T-helper 17 cell (primary cell): Measurements from ENCODE around the gene REEP3. TPM values are rescaled to one million over a fixed set of nuclear protein-coding genes. Genes with fewer than 3 reads are reported as not detected.
"Not testable (repeated sequence)": the region's sequence is repeated elsewhere in the genome, so short reads cannot be mapped to it uniquely, and the experiment has no call there.

ENCODE experiments used
- ATAC-seq: fragments of 150-1000 bp; cut with Tn5 transposase; 2 replicates; pipeline ENCODE4 v1.10.0; 2021; ENCODE audit warnings: mild to moderate bottlenecking, moderate library complexity
- DNase-seq, 3 donors: peaks; one replicate each; pipeline versions ENCODE4 v3.0.0 to v3.0.0-alpha.2; 2020 to 2021
- H3K9me3 ChIP-seq: one replicate; pipeline ENCODE4 v1.7.0; 2013; ENCODE audit warnings: low read length, mild to moderate bottlenecking; ENCODE audit not compliant: control insufficient read depth, poor library complexity, severe bottlenecking
- H3K27ac Mint-ChIP-seq: one replicate; pipeline ENCODE4 v1.8.0; 2022; ENCODE audit warnings: mild to moderate bottlenecking, moderate library complexity, mixed read lengths
- H3K27me3 Mint-ChIP-seq: one replicate; pipeline ENCODE4 v1.8.0; 2022; ENCODE audit warnings: mixed read lengths
- H3K36me3 Mint-ChIP-seq: one replicate; pipeline ENCODE4 v1.8.0; 2022; ENCODE audit warnings: low read depth, mixed read lengths
- H3K4me1 Mint-ChIP-seq: one replicate; pipeline ENCODE4 v1.8.0; 2022; ENCODE audit warnings: mild to moderate bottlenecking, mixed read lengths
- H3K4me3 Mint-ChIP-seq: one replicate; pipeline ENCODE4 v1.8.0; 2022; ENCODE audit warnings: mild to moderate bottlenecking, moderate library complexity, mixed read lengths
- total RNA-seq, 4 donors: library from RNA in 2 of 4; stranded (reverse) in 2 of 4; gene quantifications; one replicate each; pipeline ENCODE4 v1.2.3 and lab custom pipeline; 2022 to 2026

Gene REEP3
- total RNA-seq (10 to 100 TPM; 21.1 TPM), total RNA-seq (lab: John Stamatoyannopoulos, UW) (49.7 to 62.1 reads per million in 2 donors)

- peak in 2 of 3 donors; percentile 44 to 54 for DNase-seq
- H3K9me3 ChIP-seq, result no peaks in the 10 kb centered on the region
- H3K36me3 Mint-ChIP-seq, result peaks cover 2% of the 10 kb centered on the region
- H3K27ac Mint-ChIP-seq, result peak within 1 kb of the TSS; percentile 96
- ATAC-seq, result peak; percentile 75
- H3K27me3 Mint-ChIP-seq, result no peaks in the 10 kb centered on the region
- peaks cover 50% of the 10 kb centered on the region for H3K4me1 Mint-ChIP-seq
- peak within 1 kb of the TSS; percentile 93 for H3K4me3 Mint-ChIP-seq
Observed at GRCh38 chr10:63520500-63521415, at the start of gene REEP3. Gene REEP3 (plus strand): TSS chr10:63521401. CDS start chr10:63521546, 145 bp downstream.

GRCh38 chr10:63474488-63474887, 46.7 kb upstream of the REEP3 start:
- no peaks in the 10 kb centered on the region for H3K9me3 ChIP-seq
- H3K4me3 Mint-ChIP-seq, result no peak overlapping the region
- ATAC-seq (no peak), DNase-seq (no peak)
- H3K36me3 Mint-ChIP-seq, result no peaks in the 10 kb centered on the region
- no peak overlapping the region for H3K27ac Mint-ChIP-seq
- H3K27me3 Mint-ChIP-seq, result no peaks in the 10 kb centered on the region
- peaks cover 16% of the 10 kb centered on the region for H3K4me1 Mint-ChIP-seq

GRCh38 chr10:63477927-63478326, 43.3 kb upstream of the REEP3 start:
- Mint-ChIP-seq H3K36me3 (no peaks in the 10 kb centered on the region), H3K27me3 (no peaks in the 10 kb centered on the region)

GRCh38 chr10:63478564-63478963, 42.6 kb upstream of the REEP3 start:
- H3K36me3 Mint-ChIP-seq, result no peaks in the 10 kb centered on the region
- ATAC-seq, result no peak
- H3K9me3 ChIP-seq, result no peaks in the 10 kb centered on the region
- no peak overlapping the region for H3K4me3 Mint-ChIP-seq
- no peak overlapping the region for H3K27ac Mint-ChIP-seq
- no peak for DNase-seq
- H3K27me3 Mint-ChIP-seq, result no peaks in the 10 kb centered on the region
- H3K4me1 Mint-ChIP-seq, result peaks cover 21% of the 10 kb centered on the region

More at GRCh38 chr10:63477927-63478326, 43.3 kb upstream of the REEP3 start:
- ATAC-seq (no peak), DNase-seq (no peak)
- peak overlapping the region; percentile 14 for H3K27ac Mint-ChIP-seq
- H3K4me3 Mint-ChIP-seq, result no peak overlapping the region
- H3K4me1 Mint-ChIP-seq, result peaks cover 18% of the 10 kb centered on the region
- no peaks in the 10 kb centered on the region for H3K9me3 ChIP-seq

GRCh38 chr10:63480237-63480636, 41.0 kb upstream of the REEP3 start:
- Mint-ChIP-seq H3K36me3 (no peaks in the 10 kb centered on the region), H3K27ac (no peak overlapping the region), H3K4me3 (no peak overlapping the region), H3K27me3 (no peaks in the 10 kb centered on the region), H3K4me1 (peaks cover 25% of the 10 kb centered on the region)
- DNase-seq (no peak), ATAC-seq (no peak)
- no peaks in the 10 kb centered on the region for H3K9me3 ChIP-seq

- no peaks in the 10 kb centered on the region for H3K36me3 Mint-ChIP-seq
- no peak for ATAC-seq
Observed at GRCh38 chr10:63481815-63482421, 39.3 kb upstream of the REEP3 start.

GRCh38 chr10:63483983-63484382, 37.2 kb upstream of the REEP3 start:
- no peak for ATAC-seq
- H3K9me3 ChIP-seq, result no peaks in the 10 kb centered on the region
- no peak for DNase-seq
- H3K4me1 Mint-ChIP-seq, result peaks cover 25% of the 10 kb centered on the region
- H3K36me3 Mint-ChIP-seq, result no peaks in the 10 kb centered on the region
- no peak overlapping the region for H3K27ac Mint-ChIP-seq
- no peak overlapping the region for H3K4me3 Mint-ChIP-seq
- no peaks in the 10 kb centered on the region for H3K27me3 Mint-ChIP-seq

More at GRCh38 chr10:63481815-63482421, 39.3 kb upstream of the REEP3 start:
- Mint-ChIP-seq H3K27me3 (no peaks in the 10 kb centered on the region), H3K4me3 (peak overlapping the region; percentile 5), H3K27ac (peak overlapping the region; percentile 6), H3K4me1 (peaks cover 22% of the 10 kb centered on the region)
- no peaks in the 10 kb centered on the region for H3K9me3 ChIP-seq
- no peak for DNase-seq

- peaks cover 18% of the 10 kb centered on the region for H3K4me1 Mint-ChIP-seq
- H3K36me3 Mint-ChIP-seq, result no peaks in the 10 kb centered on the region
- ATAC-seq (no peak), DNase-seq (no peak)
- no peak overlapping the region for H3K4me3 Mint-ChIP-seq
- no peaks in the 10 kb centered on the region for H3K9me3 ChIP-seq
- H3K27ac Mint-ChIP-seq, result no peak overlapping the region
- H3K27me3 Mint-ChIP-seq, result no peaks in the 10 kb centered on the region
Observed at GRCh38 chr10:63487990-63488389, 33.2 kb upstream of the REEP3 start.

- DNase-seq (no peak), ATAC-seq (no peak)
- Mint-ChIP-seq H3K4me1 (peaks cover 12% of the 10 kb centered on the region), H3K36me3 (no peaks in the 10 kb centered on the region), H3K4me3 (no peak overlapping the region), H3K27ac (no peak overlapping the region), H3K27me3 (no peaks in the 10 kb centered on the region)
- no peaks in the 10 kb centered on the region for H3K9me3 ChIP-seq
Observed at GRCh38 chr10:63489838-63490237, 31.4 kb upstream of the REEP3 start.

- DNase-seq (no peak), ATAC-seq (no peak)
Observed at GRCh38 chr10:63491588-63492316, 29.4 kb upstream of the REEP3 start.

GRCh38 chr10:63492317-63492690, 28.9 kb upstream of the REEP3 start:
- H3K4me3 Mint-ChIP-seq, DNase-seq, ATAC-seq, H3K9me3 ChIP-seq, H3K27me3 Mint-ChIP-seq, H3K36me3 Mint-ChIP-seq, H3K27ac Mint-ChIP-seq: not testable (repeated sequence)
- peaks cover 18% of the 10 kb centered on the region for H3K4me1 Mint-ChIP-seq

More at GRCh38 chr10:63491588-63492316, 29.4 kb upstream of the REEP3 start:
- H3K27me3 Mint-ChIP-seq, result no peaks in the 10 kb centered on the region
- H3K4me3 Mint-ChIP-seq, result no peak overlapping the region
- no peaks in the 10 kb centered on the region for H3K9me3 ChIP-seq
- peaks cover 17% of the 10 kb centered on the region for H3K4me1 Mint-ChIP-seq
- no peak overlapping the region for H3K27ac Mint-ChIP-seq
- peaks cover 3% of the 10 kb centered on the region for H3K36me3 Mint-ChIP-seq

- ATAC-seq (no peak), DNase-seq (no peak)
- Mint-ChIP-seq H3K36me3 (peaks cover 3% of the 10 kb centered on the region), H3K27me3 (no peaks in the 10 kb centered on the region), H3K4me3 (no peak overlapping the region), H3K27ac (no peak overlapping the region), H3K4me1 (peaks cover 15% of the 10 kb centered on the region)
- no peaks in the 10 kb centered on the region for H3K9me3 ChIP-seq
Observed at GRCh38 chr10:63493004-63493403, 28.2 kb upstream of the REEP3 start.

- no peak for ATAC-seq
- DNase-seq, result no peak
- H3K4me3 Mint-ChIP-seq, result no peak overlapping the region
- H3K36me3 Mint-ChIP-seq, result peaks cover 3% of the 10 kb centered on the region
- H3K27ac Mint-ChIP-seq, result no peak overlapping the region
- H3K9me3 ChIP-seq, result no peaks in the 10 kb centered on the region
- H3K27me3 Mint-ChIP-seq, result no peaks in the 10 kb centered on the region
- peaks cover 19% of the 10 kb centered on the region for H3K4me1 Mint-ChIP-seq
Observed at GRCh38 chr10:63494951-63495350, 26.2 kb upstream of the REEP3 start.
